DOHH2 (cell line): ENCODE data around the gene GAPVD1.

Source experiments
- EZH2phosphoT487 ChIP-seq: fragments of 200-600 bp; sonication (generic); IDR thresholded peaks from 2 replicates; pipeline ENCODE4 v1.6.1; 2017; ENCODE audit warnings: borderline replicate concordance, mild to moderate bottlenecking, antibody characterized with exemption, low read length, moderate library complexity, mixed read lengths
- TF ChIP-seq, protein P1 (sequence below): fragments of 200-600 bp; sonication (generic); IDR thresholded peaks from one replicate; pipeline ENCODE4 v1.5.1; 2014; ENCODE audit warnings: antibody characterized with exemption, mild to moderate bottlenecking, low read depth, low read length; ENCODE audit not compliant: poor library complexity, severe bottlenecking

DNA sequence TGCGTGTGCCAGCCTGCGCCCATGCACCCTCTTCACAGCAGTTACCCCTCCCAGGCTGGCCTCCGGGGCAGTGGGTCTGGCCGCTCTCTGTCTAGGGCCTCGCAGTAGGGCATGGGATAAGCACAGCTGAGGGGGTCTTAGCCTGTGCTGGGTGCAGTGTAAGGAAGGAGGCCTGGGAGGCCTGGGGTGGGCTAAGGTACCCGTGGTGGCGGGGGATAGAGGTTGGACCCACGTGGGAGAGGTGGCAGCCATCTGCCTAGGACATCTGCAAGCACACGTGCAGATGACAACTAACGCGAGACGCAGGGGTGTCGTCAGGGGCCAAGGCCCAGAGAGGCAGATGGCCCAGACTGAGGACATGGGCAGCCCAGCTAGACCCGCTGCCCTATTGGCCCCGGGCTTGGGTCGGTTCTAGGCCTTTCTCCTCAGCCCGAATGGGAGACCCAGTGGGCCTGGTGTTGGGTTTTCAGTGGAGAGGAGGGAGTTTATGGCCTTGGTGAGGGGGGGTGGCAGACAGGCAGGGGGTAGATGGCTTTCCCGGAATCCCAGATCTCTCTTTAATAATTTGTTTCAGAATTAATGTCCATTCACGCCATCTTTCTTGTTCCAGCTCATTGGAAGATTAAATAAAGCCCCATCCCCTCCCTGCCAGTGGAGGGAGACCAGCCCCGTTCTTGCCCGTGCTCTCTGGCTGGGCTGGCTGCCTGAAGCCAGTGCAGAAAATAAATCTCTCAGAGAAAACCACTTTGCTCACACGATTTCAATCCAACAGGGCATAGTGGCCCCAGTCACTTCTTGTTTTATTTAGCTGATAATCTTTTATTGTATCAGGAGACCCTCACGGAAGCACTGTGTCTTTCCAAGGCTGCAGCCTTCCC, 154.2 kb downstream of the GAPVD1 start:
- TF ChIP-seq, protein P1, sequence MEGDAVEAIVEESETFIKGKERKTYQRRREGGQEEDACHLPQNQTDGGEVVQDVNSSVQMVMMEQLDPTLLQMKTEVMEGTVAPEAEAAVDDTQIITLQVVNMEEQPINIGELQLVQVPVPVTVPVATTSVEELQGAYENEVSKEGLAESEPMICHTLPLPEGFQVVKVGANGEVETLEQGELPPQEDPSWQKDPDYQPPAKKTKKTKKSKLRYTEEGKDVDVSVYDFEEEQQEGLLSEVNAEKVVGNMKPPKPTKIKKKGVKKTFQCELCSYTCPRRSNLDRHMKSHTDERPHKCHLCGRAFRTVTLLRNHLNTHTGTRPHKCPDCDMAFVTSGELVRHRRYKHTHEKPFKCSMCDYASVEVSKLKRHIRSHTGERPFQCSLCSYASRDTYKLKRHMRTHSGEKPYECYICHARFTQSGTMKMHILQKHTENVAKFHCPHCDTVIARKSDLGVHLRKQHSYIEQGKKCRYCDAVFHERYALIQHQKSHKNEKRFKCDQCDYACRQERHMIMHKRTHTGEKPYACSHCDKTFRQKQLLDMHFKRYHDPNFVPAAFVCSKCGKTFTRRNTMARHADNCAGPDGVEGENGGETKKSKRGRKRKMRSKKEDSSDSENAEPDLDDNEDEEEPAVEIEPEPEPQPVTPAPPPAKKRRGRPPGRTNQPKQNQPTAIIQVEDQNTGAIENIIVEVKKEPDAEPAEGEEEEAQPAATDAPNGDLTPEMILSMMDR, result no peak
- TF ChIP-seq EZH2phosphoT487, result no peak
